Stimulated activated CD4-positive, alpha-beta T cell treated with anti-CD3 and anti-CD28 coated beads, Interleukin-12 subunit alpha, Interleukin-12 subunit beta, amount 100 ng/mL, for 48 hours (primary cell): ENCODE data around the gene KDM6A.
"Not testable (repeated sequence)": the region's sequence is repeated elsewhere in the genome, so short reads cannot be mapped to it uniquely, and the experiment has no call there.

Source experiments
- DNase-seq, 3 donors: peaks; one replicate each; pipeline ENCODE4 v3.0.0-alpha.2; 2020; ENCODE audit warnings: low read depth in 2 of 3, low spot score in 1 of 3

The KDM6A gene

DNA sequence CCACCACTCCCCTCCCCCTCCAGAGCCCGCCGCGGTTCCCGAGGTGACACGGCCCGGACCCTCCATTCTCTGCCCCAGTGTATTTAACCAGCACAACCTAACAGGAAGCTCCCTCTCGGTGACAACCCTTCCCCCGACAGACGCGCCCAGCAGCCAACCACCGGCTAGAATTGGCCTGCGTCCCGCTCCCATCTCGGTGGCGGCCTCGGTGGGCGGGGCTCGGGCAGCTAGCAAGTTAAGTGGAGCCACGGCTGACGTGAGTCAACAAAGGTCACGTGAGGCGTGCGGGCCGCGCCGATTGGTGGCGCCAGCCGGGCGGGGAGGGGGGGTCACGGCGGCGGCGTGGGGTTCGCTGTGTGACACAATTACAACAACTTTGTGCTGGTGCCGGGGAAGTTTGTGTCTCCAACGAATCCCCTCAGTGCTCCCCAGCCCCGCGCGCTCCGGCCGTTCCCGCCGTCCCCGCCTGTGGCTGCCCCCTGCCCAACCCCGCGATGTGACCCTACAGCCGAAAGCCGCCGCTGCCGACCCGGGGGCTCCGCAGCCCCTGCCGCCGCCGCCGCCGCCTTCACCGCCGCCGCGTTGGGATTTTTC is at the start of gene KDM6A:
KDM6A (plus strand) TSS at position 368 of the 594 bp plus-strand sequence. CDS start 364 bp downstream, outside the sequence.
- peak; percentile 90 to 98 (median 90) for DNase-seq

- not testable (repeated sequence) for DNase-seq
Observed at GRCh38 chrX:44823193-44823592, 49.8 kb upstream of the KDM6A start.

DNA sequence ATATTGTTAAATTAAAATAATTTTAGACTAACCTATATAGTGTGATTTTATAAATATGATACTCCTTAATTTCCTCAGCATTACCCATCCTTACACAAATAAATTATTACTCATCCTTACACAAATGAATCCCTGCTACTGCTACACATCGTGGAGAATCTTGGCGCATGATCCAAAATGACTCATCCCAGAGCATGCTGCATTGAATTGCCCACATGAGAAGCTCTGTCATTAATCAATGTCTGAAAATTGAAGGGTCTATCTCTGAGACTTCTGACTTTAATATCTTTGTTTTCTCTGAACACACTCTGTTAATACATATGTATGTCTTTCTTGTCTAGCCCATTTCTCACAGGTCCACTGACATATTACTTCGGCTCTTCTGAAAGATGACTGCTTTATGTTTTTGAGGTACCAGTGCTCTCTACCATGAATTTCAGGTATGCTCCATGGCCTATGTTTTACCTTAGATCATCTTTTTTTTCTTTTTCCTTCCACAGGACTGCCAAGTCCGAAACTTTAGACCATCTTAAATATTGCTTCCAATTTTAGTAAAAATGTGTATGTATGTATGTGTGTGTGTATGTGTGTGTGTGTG is 44.9 kb upstream of the KDM6A start:
- no peak for DNase-seq

DNA sequence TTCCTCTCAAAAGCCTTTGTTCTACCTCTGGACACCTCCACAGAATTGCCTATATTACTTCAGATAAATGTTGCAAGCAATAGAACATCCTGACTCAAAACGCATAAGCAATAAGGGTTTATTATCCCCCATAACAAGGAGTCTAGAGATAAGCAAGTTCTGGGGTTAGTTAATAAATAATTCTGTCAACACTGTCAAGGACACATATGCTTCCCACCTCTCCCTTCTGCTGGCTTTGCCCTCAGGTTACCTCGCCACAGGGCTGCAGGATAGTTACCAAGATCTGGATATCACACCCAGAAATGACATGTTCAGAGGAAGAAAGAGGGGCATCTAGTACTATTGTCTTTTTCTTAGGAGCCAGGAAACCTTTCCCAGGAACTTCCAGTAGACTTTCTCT is 43.2 kb upstream of the KDM6A start:
- no peak for DNase-seq

- DNase-seq = no peak
Observed at GRCh38 chrX:44842550-44843317, 30.3 kb upstream of the KDM6A start.

DNA sequence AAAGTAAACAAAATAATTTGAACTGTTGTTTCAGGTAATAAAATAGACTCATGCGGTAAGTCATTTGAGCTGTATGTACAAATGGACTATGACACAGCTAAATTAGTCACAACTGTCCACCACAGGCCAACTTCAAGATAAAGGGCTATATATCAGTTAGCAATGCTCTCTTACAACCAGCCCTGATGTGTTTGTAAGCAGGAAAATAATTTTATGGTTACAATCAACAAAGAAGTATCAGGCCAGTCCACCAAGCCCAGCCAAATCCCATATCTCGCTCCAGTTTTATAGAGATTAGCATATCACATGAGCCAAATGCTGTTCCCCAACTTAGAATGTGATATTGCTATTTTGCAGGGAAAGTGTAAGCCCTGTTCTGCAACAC is 29.7 kb upstream of the KDM6A start:
- no peak for DNase-seq

DNA sequence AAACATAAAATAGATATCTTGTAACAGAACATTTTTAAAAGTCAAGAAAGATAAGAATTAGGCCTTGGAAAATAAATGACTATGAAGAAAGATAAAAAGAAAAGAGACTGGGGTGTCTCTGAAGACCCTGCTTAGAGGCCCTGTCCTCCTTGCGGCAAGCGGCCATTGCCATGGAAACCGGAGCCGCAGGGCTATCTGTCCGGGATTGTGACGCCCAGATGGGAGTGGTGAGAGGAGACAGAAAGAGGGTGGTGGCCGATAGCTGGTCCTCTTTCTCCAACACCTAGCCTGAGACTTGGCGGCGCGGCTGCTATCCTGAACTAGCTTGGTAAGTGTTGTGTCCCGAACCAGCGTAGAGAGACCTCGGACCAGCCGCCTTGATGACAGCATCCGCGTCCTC is 29.2 kb upstream of the KDM6A start, which contains the start of gene DUSP21:
DUSP21 (plus strand) TSS at position 269 of the 400 bp plus-strand sequence; CDS start at position 381, 112 bp downstream.
- no peak for DNase-seq

DNA sequence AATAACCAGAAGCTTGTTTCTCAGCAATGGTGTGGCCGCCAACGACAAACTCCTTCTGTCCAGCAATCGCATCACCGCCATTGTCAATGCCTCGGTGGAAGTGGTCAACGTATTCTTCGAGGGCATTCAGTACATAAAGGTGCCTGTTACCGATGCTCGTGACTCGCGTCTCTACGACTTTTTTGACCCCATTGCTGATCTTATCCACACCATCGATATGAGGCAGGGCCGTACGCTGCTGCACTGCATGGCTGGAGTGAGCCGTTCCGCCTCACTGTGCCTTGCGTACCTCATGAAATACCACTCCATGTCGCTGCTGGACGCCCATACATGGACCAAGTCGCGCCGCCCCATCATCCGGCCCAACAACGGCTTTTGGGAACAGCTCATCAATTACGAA is 28.8 kb upstream of the KDM6A start:
- no peak for DNase-seq

DNA sequence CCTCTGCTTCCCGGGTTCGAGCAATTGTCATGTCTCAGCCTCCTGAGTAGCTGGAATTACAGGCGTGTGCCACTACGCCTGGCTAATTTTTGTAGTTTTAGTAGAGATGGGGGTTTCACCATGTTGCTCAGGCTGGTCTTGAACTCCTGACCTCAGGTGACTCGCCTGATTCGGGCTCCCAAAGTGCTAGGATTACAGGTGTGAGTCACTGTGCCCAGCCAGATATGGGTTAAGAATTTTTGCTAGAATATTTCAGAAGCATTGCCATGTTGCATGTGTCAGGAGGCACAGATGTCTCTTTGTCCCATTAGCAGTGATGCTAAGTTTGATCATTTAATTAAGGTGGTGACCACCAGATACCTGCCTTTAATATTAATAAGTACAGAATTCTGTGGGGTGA is 22.1 kb upstream of the KDM6A start:
- DNase-seq = not testable (repeated sequence)

GRCh38 chrX:44871114-44871645 is 1.8 kb upstream of the KDM6A start:
- no peak for DNase-seq

DNA sequence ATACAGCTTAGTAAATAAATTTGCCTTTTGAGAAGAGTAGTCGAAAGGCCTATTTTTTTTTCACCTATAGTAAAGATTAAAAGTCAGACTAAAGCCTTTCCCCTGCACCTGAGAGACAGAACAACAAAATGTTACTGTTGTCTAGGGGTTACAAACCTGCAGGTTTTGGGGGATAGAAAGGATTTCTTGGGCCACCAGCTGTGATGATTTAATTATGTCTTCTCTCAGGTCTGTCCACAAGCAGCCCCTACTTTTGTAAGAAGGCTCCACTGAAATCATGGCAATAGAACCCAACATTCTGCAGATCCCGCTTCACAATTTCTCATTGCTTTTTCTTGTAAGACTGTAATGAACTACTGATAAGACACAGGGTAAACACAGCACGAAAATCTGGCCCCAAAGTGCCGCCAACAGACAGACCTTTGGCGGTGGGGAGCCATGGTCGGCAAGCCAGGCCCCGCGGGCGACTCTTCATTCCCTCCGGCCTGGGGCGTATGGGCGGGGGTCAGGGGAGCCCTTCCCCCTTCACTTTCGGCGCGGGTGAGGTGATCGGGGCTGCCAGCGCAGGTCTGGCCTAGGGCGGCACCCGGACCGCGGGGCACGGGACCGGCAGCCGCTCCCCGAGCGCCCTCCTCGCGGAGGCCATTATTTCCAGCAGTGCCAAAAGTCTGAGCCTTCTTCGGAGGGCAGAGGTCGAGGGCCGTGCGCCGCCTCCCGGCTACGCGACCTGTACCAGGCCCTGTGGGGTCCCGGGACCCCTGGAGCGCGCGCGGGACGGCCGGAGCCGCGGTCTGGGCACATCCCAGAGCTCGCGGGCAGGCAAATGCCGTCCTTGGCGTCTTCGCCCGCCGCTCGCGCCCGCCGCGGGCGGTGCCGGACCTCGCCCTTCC is 812 bp upstream of the KDM6A start:
- DNase-seq = peak; percentile 2 to 6 (median 3)

DNA sequence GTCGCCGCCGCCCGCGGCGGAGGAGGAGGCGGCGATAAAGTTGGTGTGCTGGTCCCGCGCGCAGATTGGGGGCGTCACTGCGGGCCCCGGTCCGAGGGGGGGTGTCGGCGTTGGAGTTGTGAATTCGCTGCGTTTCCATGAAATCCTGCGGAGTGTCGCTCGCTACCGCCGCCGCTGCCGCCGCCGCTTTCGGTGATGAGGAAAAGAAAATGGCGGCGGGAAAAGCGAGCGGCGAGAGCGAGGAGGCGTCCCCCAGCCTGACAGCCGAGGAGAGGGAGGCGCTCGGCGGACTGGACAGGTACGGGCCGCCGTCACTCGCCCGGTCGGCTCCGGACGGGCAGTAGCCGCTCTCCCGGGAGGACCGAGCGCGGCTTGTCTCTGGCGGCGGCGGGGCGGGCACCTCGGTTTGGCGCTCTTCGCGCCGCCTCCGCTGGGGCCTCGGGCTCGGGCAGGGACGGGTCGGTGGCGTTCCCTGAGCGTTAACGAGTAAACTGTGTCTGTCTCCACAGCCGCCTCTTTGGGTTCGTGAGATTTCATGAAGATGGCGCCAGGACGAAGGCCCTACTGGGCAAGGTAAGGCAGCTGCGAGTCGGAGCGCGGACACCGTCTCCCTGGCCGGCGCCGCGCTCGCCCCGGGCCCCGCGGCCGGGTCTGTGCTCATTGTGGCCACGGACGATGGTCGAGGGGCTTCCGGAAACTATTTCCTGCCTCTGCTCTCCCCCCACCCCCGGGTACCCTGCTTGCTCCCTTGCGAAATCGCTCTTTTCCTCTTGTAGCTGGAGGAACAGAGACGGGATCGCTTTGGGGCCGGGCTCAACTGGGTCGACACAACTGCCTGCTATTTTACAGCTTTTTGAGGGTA is 658 bp downstream of the KDM6A start:
- peak; percentile 4 to 31 (median 26) for DNase-seq

GRCh38 chrX:44874420-44875184 is 1.6 kb downstream of the KDM6A start:
- peak in 1 of 3 donors; percentile 35 for DNase-seq

- DNase-seq = no peak
Observed at GRCh38 chrX:44875185-44875489, 2.1 kb downstream of the KDM6A start.

DNA sequence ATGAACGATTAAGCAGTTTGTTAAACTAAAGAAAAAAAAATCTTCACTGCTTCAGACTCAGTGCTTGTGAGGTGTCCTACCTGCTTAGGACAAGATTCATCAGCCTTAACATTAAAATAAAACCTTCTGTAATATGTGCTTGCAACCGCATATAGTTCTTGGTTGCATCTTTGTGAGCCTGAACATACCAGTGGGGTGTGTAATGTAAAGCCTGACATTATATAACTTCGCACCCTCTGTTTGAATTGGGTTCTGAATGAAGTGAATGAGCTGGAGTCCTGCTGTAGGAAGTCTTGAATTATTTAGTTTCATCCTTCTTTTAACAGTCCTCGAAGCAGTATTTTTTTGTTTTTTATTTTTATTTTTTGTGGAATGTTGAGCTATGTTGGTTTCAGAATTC is 3.1 kb downstream of the KDM6A start:
- no peak for DNase-seq

GRCh38 chrX:44876767-44877166 is 3.8 kb downstream of the KDM6A start:
- DNase-seq = no peak

- DNase-seq = no peak
Observed at GRCh38 chrX:44878780-44879179, 5.8 kb downstream of the KDM6A start.

DNA sequence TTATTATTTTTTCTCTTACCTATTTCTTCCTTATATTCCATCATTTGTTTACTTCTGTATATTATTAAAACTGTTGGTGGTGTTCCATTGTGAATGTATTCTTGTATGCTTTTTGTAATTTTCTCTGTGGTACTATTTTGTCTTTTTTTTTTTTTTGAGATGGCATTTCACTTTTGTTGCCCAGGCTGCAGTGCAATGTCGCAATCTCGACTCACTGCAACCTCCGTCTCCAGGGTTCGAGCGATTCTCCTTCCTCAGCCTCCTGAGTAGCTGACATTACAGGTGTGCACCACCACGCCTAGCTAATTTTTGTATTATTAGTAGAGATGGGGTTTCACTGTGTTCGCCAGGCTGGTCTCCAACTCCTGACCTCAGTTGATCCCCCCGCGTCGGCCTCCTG is 8.6 kb downstream of the KDM6A start:
- no peak for DNase-seq

- no peak for DNase-seq
Observed at GRCh38 chrX:44882635-44883034, 9.6 kb downstream of the KDM6A start.
